Measurements from ENCODE around the gene MTHFD1.

The MTHFD1 gene

DNA sequence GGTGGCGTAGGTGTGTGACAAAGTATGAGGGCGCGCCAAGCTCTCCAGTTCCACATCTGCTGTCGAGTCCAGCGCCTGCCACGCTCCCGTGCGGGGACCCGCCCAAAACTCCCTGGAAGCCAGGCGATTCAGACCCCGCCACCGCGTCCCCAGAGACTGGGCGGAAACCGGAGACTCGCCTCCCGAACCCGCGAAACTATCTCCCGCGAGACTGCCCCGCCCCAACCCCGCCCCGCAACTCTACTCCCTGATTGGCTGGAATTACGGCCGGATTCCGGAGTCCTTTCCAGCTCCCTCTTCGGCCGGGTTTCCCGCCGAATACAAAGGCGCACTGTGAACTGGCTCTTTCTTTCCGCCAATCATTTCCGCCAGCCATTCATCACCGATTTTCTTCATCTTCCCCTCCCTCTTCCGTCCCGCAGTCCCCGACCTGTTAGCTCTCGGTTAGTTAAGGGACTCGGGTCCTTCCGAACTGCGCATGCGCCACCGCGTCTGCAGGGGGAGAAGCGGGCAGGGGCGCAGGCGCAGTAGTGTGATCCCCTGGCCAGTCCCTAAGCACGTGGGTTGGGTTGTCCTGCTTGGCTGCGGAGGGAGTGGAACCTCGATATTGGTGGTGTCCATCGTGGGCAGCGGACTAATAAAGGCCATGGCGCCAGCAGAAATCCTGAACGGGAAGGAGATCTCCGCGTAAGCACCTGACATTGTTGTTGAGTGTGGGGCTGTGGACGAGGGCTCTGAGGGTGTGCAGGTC is at the start of gene MTHFD1:
MTHFD1 (plus strand) TSS at position 572 of the 751 bp plus-strand sequence; CDS start at position 647, 75 bp downstream.
- TF ChIP-seq, protein P1, sequence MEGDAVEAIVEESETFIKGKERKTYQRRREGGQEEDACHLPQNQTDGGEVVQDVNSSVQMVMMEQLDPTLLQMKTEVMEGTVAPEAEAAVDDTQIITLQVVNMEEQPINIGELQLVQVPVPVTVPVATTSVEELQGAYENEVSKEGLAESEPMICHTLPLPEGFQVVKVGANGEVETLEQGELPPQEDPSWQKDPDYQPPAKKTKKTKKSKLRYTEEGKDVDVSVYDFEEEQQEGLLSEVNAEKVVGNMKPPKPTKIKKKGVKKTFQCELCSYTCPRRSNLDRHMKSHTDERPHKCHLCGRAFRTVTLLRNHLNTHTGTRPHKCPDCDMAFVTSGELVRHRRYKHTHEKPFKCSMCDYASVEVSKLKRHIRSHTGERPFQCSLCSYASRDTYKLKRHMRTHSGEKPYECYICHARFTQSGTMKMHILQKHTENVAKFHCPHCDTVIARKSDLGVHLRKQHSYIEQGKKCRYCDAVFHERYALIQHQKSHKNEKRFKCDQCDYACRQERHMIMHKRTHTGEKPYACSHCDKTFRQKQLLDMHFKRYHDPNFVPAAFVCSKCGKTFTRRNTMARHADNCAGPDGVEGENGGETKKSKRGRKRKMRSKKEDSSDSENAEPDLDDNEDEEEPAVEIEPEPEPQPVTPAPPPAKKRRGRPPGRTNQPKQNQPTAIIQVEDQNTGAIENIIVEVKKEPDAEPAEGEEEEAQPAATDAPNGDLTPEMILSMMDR (IDR thresholded peaks at IDR 0.05; ENCODE audit: low read depth, low read length, missing control alignments), result no peak
- DNase-seq (ENCODE audit: extremely low read depth, low read depth), result peak; percentile 98
- peak within 1 kb of the TSS; percentile 87 for H3K4me3 ChIP-seq (replicated peaks; ENCODE audit: low read depth, low read length)

DNA sequence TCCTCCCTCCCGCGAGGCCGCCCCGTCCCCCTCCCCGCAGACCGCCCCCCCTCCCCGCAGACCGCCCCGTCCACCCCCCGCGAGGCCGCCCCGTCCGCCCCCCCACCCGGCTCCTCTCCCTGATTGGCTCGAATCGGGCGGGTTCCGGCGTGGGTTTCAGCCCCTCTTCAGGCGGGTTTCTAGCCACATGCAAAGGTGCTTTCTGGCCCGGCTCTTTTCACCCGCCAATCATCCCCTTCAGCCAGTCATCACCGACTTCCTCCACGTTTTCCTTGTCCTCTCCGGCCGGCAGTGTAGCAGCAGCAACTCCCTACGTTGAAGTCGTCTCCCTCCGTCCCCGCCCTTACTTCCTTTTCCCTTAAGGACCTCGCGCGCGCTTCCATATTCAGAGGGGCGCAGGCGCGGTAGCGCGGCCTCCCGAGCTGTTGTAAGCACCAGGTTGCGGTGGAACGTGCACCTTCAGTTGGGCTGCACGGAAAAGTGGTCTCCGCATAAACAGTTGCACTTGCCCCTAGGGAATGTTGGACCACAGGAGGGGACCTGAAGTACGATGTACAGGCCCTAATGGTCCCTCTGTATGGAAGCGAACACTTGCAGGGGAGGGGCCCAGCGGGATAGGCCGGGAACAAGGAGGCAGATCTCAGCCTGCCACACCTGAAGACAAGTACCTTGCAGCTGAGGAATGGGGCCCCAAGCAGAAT is 49.4 kb upstream of the MTHFD1 start:
- TF ChIP-seq, protein P1 (IDR thresholded peaks at IDR 0.05; ENCODE audit: low read depth, low read length, missing control alignments), result no peak

DNA sequence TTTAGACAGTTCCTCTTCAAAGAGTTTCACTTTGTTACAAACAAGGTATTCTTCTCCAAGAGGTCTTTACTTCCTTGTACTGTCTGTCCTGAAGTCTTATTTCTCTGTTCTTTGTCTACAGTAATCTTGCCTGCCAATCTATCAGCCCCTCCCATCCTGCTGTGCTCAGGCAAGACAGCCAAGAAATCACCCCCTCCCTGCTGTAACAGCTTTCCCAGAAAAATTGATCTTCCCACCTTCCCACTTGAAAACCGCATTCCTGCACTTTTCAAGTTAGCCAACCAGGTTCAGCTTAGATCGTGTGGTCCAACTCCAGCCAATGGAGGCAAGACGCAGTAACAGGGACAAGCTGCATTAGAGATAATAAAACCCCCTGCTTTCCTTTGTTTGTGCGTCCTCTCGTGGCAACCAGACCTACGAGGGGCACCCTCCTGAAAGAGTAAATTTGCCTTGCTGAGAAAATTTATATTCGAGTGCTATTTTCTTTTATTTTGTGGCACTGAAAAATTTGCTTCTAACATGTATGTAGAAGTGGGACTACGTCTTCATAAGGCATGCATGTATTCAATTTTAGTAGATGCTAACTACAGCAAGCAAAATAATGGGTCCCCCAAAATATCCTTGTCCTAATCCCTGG is 47.5 kb upstream of the MTHFD1 start:
- TF ChIP-seq, protein P1 (IDR thresholded peaks at IDR 0.05; ENCODE audit: low read depth, low read length, missing control alignments), result no peak
- no peak for DNase-seq (ENCODE audit: extremely low read depth, low read depth)
- H3K4me3 ChIP-seq (replicated peaks; ENCODE audit: low read depth, low read length), result no peak overlapping the region

More for the DNA sequence above, 49.4 kb upstream of the MTHFD1 start:
- DNase-seq (ENCODE audit: extremely low read depth, low read depth), result peak; percentile 94
- peak overlapping the region; percentile 81 for H3K4me3 ChIP-seq (replicated peaks; ENCODE audit: low read depth, low read length)

DNA sequence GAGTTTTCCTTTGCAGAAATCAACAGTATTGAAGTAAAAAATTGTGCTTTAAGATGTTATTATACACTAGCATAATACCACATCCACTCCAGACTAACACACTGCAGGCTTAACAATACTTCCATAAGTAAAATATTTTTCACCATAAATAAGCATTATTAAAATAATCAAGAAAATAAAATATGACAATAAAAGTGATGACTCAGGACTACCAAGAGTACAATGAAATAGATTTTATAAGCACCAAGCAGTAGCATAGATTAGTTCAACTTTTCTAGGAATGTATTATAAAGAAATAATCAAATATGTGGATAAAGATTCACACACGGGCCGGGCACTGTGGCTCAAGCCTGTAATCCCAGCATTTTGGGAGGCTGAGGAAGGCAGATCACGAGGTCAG is 40.4 kb upstream of the MTHFD1 start:
- TF ChIP-seq, protein P1 (IDR thresholded peaks at IDR 0.05; ENCODE audit: low read depth, low read length, missing control alignments), result no peak
- H3K4me3 ChIP-seq (replicated peaks; ENCODE audit: low read depth, low read length), result no peak overlapping the region
- DNase-seq (ENCODE audit: extremely low read depth, low read depth), result no peak

DNA sequence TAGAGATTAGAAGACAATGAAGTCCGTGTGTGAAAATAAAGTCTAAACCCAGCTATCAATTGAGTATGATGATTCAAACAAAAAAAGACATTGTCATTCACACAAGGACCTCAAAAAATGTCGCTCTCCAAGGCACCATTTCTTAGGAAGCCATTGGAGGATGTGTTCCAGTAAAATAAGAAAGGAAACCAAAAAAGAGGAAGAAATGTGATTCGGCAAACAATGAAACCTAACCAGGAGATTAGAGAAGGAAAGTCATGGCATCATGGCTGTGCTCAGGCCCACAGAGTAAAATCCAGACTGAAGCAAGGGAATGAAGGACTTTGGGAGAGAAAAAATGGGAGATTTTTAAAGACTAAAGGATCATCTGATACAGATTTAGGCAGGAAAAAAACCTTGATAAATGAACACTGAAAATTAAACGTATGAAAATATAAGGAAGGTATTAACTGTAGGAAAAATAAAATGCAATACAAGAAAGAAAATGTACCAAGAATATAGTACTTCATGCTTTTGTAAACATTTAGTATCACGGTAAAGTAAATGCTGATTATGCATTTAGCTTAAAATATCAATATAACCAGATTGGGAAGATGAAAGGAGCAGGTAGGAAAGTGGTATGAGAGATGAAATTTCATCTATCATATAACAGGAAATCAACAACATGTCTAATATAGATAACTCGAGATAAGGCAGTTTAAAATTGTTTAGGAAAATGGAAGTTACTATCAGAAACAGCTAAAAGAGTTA is 38.2 kb upstream of the MTHFD1 start:
- no peak overlapping the region for H3K4me3 ChIP-seq (replicated peaks; ENCODE audit: low read depth, low read length)
- DNase-seq (ENCODE audit: extremely low read depth, low read depth), result no peak
- TF ChIP-seq, protein P1 (IDR thresholded peaks at IDR 0.05; ENCODE audit: low read depth, low read length, missing control alignments), result no peak

DNA sequence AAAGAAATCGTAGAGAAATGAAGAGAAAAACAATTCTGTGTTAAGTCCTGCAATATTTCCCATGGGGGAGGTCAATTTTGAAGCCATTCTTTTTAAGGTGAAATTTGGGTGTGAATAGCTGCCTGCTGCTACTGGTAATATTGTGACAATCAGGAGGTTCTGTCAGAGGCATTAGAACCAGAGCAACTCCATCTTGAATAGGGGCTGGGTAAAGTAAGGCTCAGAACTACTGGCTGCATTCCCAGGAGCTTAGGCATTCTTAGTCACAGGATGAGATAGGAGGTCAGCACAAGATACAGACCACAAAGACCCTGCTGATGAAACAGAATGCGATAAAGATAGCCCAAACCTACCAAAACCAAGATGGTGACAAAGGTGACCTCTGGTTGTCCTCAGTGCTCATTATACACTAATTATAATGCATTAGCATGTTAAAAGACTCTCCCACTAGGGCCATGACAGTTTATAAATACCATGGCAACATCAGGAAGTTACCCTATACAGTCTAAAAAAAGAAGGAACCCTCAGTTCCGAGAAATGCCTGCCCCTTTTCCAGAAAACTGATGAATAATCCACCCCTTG is 24.8 kb upstream of the MTHFD1 start:
- TF ChIP-seq, protein P1 (IDR thresholded peaks at IDR 0.05; ENCODE audit: low read depth, low read length, missing control alignments), result no peak
- no peak for DNase-seq (ENCODE audit: extremely low read depth, low read depth)
- H3K4me3 ChIP-seq (replicated peaks; ENCODE audit: low read depth, low read length), result no peak overlapping the region

Measured in HFF-Myc (cell line).